IPS-15b (cell line): Measurements from ENCODE around the gene SPOCK1.
"Not testable (repeated sequence)": the region's sequence is repeated elsewhere in the genome, so short reads cannot be mapped to it uniquely, and the experiment has no call there.

Experiments used
- H3K27me3 ChIP-seq: one replicate; pipeline ENCODE4 v1.6.1; 2013; ENCODE audit warnings: low read length; ENCODE audit not compliant: control insufficient read depth, insufficient read depth
- H3K36me3 ChIP-seq: one replicate; pipeline ENCODE4 v1.6.1; 2013; ENCODE audit warnings: low read length; ENCODE audit not compliant: control insufficient read depth, insufficient read depth
- H3K4me1 ChIP-seq: one replicate; pipeline ENCODE4 v1.6.1; 2013; ENCODE audit warnings: mild to moderate bottlenecking, low read length; ENCODE audit not compliant: control insufficient read depth, insufficient read depth
- H3K4me3 ChIP-seq: one replicate; pipeline ENCODE4 v1.5.1; 2013; ENCODE audit warnings: low read depth, low read length
- H3K9ac ChIP-seq: one replicate; pipeline ENCODE4 v1.6.1; 2013; ENCODE audit warnings: low read depth, mild to moderate bottlenecking, low read length
- H3K9me3 ChIP-seq: one replicate; pipeline ENCODE4 v1.6.1; 2013; ENCODE audit warnings: mild to moderate bottlenecking, low read length; ENCODE audit not compliant: control insufficient read depth, insufficient read depth

The SPOCK1 gene

GRCh38 chr5:136999787-137000186 lies 499.3 kb downstream of the SPOCK1 start:
- H3K9ac ChIP-seq: no peak overlapping the region
- H3K4me1 ChIP-seq: no peaks in the 10 kb centered on the region
- H3K9me3 ChIP-seq: no peaks in the 10 kb centered on the region
- H3K4me3 ChIP-seq: no peak overlapping the region
- no peaks in the 10 kb centered on the region for H3K36me3 ChIP-seq
- no peaks in the 10 kb centered on the region for H3K27me3 ChIP-seq

DNA sequence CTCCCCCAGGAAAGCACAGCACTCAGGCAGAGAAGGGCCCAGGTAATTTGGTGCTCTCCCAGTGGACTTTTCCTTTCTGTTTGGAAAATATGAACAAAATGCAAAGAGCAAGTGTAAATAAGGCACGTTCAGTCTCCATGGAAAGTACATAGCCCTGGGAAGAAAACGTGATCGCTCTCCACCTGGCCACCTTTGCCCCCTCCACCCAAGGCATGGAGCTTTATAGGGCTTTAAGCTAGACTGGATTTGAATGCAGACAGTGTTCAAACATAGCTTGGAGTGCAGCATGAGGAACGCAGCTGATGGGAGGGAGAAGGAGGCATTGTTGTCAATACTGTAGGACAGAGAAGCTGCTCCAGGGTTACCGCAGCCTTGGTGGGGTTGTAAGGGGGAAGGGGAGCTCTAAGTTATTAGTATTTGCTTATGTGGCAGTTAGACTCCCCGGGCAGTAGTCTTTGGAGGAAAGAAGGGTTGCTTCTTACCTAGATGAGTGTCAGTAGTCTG lies 500.2 kb downstream of the SPOCK1 start:
- no peak overlapping the region for H3K9ac ChIP-seq
- H3K4me3 ChIP-seq: no peak overlapping the region
- no peaks in the 10 kb centered on the region for H3K9me3 ChIP-seq

GRCh38 chr5:136994154-136994553 lies 505.0 kb downstream of the SPOCK1 start:
- H3K36me3 ChIP-seq: no peaks in the 10 kb centered on the region
- no peak overlapping the region for H3K9ac ChIP-seq
- peaks cover 3% of the 10 kb centered on the region for H3K4me1 ChIP-seq
- H3K9me3 ChIP-seq: no peaks in the 10 kb centered on the region
- H3K27me3 ChIP-seq: no peaks in the 10 kb centered on the region
- H3K4me3 ChIP-seq: no peak overlapping the region

More for the DNA sequence above, 500.2 kb downstream of the SPOCK1 start:
- Histone ChIP-seq H3K4me1 (no peaks in the 10 kb centered on the region), H3K27me3 (no peaks in the 10 kb centered on the region), H3K36me3 (no peaks in the 10 kb centered on the region)

- peaks cover 3% of the 10 kb centered on the region for H3K4me1 ChIP-seq
- no peaks in the 10 kb centered on the region for H3K36me3 ChIP-seq
- H3K27me3 ChIP-seq: no peaks in the 10 kb centered on the region
- H3K9me3 ChIP-seq: no peaks in the 10 kb centered on the region
- no peak overlapping the region for H3K4me3 ChIP-seq
- H3K9ac ChIP-seq: no peak overlapping the region
Observed at GRCh38 chr5:136992796-136993489, 506.2 kb downstream of the SPOCK1 start.

DNA sequence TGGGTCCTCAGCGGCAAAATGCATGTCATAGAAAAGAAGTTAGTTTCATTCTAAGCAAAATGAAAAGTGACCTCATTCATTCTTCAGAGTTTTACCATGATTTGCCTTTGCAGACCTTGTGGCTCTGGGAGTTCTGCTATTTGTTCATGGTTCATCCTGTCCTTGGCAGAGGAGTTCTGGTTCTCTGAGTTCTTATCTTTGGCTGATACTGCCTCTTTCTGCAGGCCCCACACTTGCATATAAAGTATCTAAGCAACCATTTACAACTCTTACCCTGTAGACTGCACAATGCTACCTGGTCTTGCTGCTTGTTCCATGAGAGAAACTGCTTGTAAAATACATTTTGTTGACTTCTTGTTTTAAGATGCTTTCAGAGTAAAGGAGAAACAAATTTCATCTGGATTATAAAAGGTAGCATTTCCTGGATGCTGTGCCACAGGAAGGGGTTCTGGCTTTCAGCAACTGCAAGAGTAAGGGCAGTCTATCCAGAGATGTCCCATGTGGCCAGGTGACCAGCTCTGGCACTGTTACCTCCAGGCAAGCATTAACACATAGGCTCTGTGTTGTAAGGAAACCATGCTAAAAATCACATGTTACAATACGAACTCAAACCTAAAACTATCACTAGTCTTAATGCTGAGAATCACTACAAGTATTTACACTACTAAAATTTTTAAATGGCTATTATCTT lies 513.2 kb downstream of the SPOCK1 start:
- Histone ChIP-seq H3K27me3 (no peaks in the 10 kb centered on the region), H3K4me1 (no peaks in the 10 kb centered on the region), H3K4me3 (no peak overlapping the region), H3K9ac (no peak overlapping the region), H3K9me3 (no peaks in the 10 kb centered on the region), H3K36me3 (no peaks in the 10 kb centered on the region)

DNA sequence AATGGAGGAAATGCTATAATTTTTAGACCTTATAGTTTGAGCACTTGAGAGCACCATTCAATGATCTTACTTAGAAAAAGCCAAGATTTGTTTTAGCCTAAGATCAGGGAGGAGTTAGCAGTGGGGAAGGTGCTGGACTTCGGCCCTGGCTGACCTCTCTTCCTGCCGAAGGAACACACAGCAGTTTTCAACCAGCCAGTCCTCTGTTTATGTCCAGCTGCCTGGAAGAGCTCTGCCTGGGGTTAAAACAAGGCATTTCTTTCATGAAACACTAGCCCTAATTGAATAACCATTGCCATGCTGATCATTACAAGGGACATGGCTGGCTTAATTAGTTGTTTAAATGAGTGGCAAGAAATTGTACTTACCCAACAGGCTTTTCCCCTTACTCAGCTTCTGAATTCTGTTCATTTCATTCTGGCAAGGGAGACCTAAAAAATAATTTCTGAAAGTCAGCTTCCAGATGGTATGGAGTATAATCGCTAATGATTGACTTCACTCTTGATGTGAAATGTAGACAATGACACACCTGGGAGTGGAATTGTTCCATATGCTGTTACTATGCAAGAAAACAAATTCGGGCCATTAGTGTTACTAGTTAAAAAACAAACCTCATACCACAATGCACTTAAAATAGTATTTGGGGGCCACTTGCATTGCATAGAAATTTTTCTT lies 514.2 kb downstream of the SPOCK1 start:
- Histone ChIP-seq H3K27me3 (no peaks in the 10 kb centered on the region), H3K4me1 (no peaks in the 10 kb centered on the region), H3K9ac (no peak overlapping the region), H3K9me3 (no peaks in the 10 kb centered on the region), H3K4me3 (no peak overlapping the region), H3K36me3 (no peaks in the 10 kb centered on the region)

GRCh38 chr5:136981936-136982335 lies 517.2 kb downstream of the SPOCK1 start:
- no peaks in the 10 kb centered on the region for H3K36me3 ChIP-seq
- no peak overlapping the region for H3K4me3 ChIP-seq
- no peaks in the 10 kb centered on the region for H3K27me3 ChIP-seq
- H3K9ac ChIP-seq: no peak overlapping the region
- no peaks in the 10 kb centered on the region for H3K9me3 ChIP-seq
- H3K4me1 ChIP-seq: no peaks in the 10 kb centered on the region

GRCh38 chr5:136979131-136979530 lies 520.0 kb downstream of the SPOCK1 start:
- no peak overlapping the region for H3K4me3 ChIP-seq
- no peaks in the 10 kb centered on the region for H3K4me1 ChIP-seq
- no peaks in the 10 kb centered on the region for H3K9me3 ChIP-seq
- H3K27me3 ChIP-seq: no peaks in the 10 kb centered on the region
- H3K36me3 ChIP-seq: no peaks in the 10 kb centered on the region
- H3K9ac ChIP-seq: no peak overlapping the region

GRCh38 chr5:136963504-136963903 lies 535.6 kb downstream of the SPOCK1 start:
- Histone ChIP-seq H3K4me3 (no peak overlapping the region), H3K9ac (no peak overlapping the region), H3K4me1 (no peaks in the 10 kb centered on the region), H3K36me3 (no peaks in the 10 kb centered on the region), H3K9me3 (no peaks in the 10 kb centered on the region), H3K27me3 (no peaks in the 10 kb centered on the region)

- Histone ChIP-seq H3K4me3 (no peak overlapping the region), H3K27me3 (no peaks in the 10 kb centered on the region), H3K4me1 (peaks cover 6% of the 10 kb centered on the region), H3K9me3 (no peaks in the 10 kb centered on the region), H3K9ac (no peak overlapping the region), H3K36me3 (no peaks in the 10 kb centered on the region)
Observed at GRCh38 chr5:136957428-136957827, 541.7 kb downstream of the SPOCK1 start.

DNA sequence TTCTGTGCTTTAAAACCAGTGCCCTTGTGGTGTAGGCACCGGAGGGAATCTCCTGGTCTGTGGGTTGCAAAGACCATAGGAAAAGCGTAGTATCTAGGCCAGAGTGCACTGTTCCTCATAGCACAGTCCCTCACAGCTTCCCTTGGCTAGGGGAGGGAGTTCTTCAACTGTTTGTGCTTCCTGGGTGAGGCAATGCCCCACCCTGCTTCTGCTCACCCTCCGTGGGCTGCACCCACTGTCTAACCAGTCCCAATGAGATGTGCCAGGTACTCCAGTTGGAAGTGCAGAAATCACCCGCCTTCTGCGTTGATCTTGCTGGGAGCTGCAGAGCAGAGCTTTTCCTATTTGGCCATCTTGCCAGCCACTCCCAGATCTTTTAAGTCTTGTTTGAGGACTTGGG lies 545.0 kb downstream of the SPOCK1 start:
- H3K27me3 ChIP-seq, H3K36me3 ChIP-seq, H3K9me3 ChIP-seq, H3K9ac ChIP-seq, H3K4me3 ChIP-seq, H3K4me1 ChIP-seq: not testable (repeated sequence)
